A673 (cell line): Measurements from ENCODE around the gene ABI2. TPM values are rescaled to one million over a fixed set of nuclear protein-coding genes. Genes with fewer than 3 reads are reported as not detected.

Source experiments
- BruUV-seq: library from RNA; stranded (reverse); fragments of 400-500 nt; replicated peaks from 2 replicates; lab custom pipeline; 2021; lab: Mats Ljungman, UMichigan
- CTCF ChIA-PET: fragments of 300-600 bp; sonication (Branson Sonifier 250); formaldehyde crosslinking; loops from one replicate; lab custom pipeline; 2022; ENCODE audit warnings: antibody characterized with exemption; lab: Charles Lee
- POLR2A ChIA-PET: fragments of 300-600 bp; sonication (Branson Sonifier 250); formaldehyde crosslinking; loops from one replicate; lab custom pipeline; 2022; ENCODE audit warnings: antibody characterized with exemption; ENCODE audit not compliant: low non-redundant PET; lab: Charles Lee
- DNase-seq: peaks from one replicate; pipeline ENCODE4 v3.0.0-alpha.2; 2015; ENCODE audit warnings: low spot score
- H3K27ac ChIP-seq: fragments of 200-600 bp; sonication (generic); 2 replicates; pipeline ENCODE4 v1.5.1; 2016; ENCODE audit warnings: mixed run types, low read depth, mild to moderate bottlenecking, mixed read lengths, antibody characterized with exemption, low read length; ENCODE audit not compliant: poor library complexity, severe bottlenecking
- H3K27me3 ChIP-seq: fragments of 200-600 bp; sonication (generic); replicated peaks from 2 replicates; pipeline ENCODE4 v1.6.1; 2017; ENCODE audit warnings: mixed run types, low read depth, mild to moderate bottlenecking, mixed read lengths, antibody characterized with exemption, low read length; ENCODE audit not compliant: insufficient read depth, poor library complexity
- H3K36me3 ChIP-seq: fragments of 200-600 bp; sonication (generic); 2 replicates; pipeline ENCODE4 v1.6.1; 2016; ENCODE audit warnings: mixed run types, mild to moderate bottlenecking, mixed read lengths, antibody characterized with exemption, low read length; ENCODE audit not compliant: insufficient read depth, poor library complexity, severe bottlenecking
- H3K4me1 ChIP-seq: fragments of 200-600 bp; sonication (generic); 2 replicates; pipeline ENCODE4 v1.6.1; 2017; ENCODE audit warnings: mixed run types, mild to moderate bottlenecking, mixed read lengths, antibody characterized with exemption, low read length; ENCODE audit not compliant: insufficient read depth, poor library complexity, severe bottlenecking
- H3K4me3 ChIP-seq: fragments of 200-600 bp; sonication (generic); 2 replicates; pipeline ENCODE4 v1.5.1; 2016; ENCODE audit warnings: low read depth, mixed run types, mild to moderate bottlenecking, mixed read lengths, low read length; ENCODE audit not compliant: poor library complexity, severe bottlenecking
- H3K9me3 ChIP-seq: fragments of 200-600 bp; sonication (generic); 2 replicates; pipeline ENCODE4 v1.6.1; 2016; ENCODE audit warnings: mixed run types, low read depth, mild to moderate bottlenecking, mixed read lengths, antibody characterized with exemption, low read length; ENCODE audit not compliant: poor library complexity, severe bottlenecking
- EZH2 ChIP-seq: fragments of 200-600 bp; sonication (generic); IDR thresholded peaks from 2 replicates; pipeline ENCODE4 v1.6.1; 2017; ENCODE audit warnings: borderline replicate concordance, low read depth, mild to moderate bottlenecking, mixed read lengths, antibody characterized with exemption, low read length; ENCODE audit not compliant: poor library complexity, severe bottlenecking
- intact Hi-C: fragments of 100-400 bp; cut with micrococcal nuclease; formaldehyde crosslinking; loops from one replicate; pipeline ENCODE4 v1.10.0; 2022; ENCODE audit not compliant: unreplicated experiment
- total RNA-seq: library from RNA; stranded (reverse); gene quantifications from 2 replicates; pipeline ENCODE4 v1.2.3, GENCODE V29; 2021
- TF ChIP-seq, protein P1 (sequence below): fragments of 300-800, 200-600 bp; sonication (generic); conservative IDR thresholded peaks from 2 replicates; pipeline ENCODE4 v1.5.1; 2017; ENCODE audit warnings: low read depth, mild to moderate bottlenecking, antibody characterized with exemption, low read length, moderate library complexity, mixed read lengths

ABI2 gene
- total RNA-seq, 1 experiment from 2014 or later, result 134 TPM

- peaks cover 11% of the 10 kb centered on the region for H3K36me3 ChIP-seq
These were observed 103.4 kb downstream of the ABI2 start for GRCh38 chr2:203431391-203432185.

GRCh38 chr2:203432811-203433210, 104.6 kb downstream of the ABI2 start:
- POLR2A ChIA-PET, result no interaction called here
- CTCF ChIA-PET, result no interaction called here
- H3K27ac ChIP-seq, result no peak overlapping the region
- H3K4me1 ChIP-seq, result no peaks in the 10 kb centered on the region
- no peaks in the 10 kb centered on the region for H3K9me3 ChIP-seq
- no peak for DNase-seq
- peaks cover 9% of the 10 kb centered on the region for H3K36me3 ChIP-seq
- H3K27me3 ChIP-seq, result no peaks in the 10 kb centered on the region
- intact Hi-C loops, result no loop called here
- TF ChIP-seq, protein P1, sequence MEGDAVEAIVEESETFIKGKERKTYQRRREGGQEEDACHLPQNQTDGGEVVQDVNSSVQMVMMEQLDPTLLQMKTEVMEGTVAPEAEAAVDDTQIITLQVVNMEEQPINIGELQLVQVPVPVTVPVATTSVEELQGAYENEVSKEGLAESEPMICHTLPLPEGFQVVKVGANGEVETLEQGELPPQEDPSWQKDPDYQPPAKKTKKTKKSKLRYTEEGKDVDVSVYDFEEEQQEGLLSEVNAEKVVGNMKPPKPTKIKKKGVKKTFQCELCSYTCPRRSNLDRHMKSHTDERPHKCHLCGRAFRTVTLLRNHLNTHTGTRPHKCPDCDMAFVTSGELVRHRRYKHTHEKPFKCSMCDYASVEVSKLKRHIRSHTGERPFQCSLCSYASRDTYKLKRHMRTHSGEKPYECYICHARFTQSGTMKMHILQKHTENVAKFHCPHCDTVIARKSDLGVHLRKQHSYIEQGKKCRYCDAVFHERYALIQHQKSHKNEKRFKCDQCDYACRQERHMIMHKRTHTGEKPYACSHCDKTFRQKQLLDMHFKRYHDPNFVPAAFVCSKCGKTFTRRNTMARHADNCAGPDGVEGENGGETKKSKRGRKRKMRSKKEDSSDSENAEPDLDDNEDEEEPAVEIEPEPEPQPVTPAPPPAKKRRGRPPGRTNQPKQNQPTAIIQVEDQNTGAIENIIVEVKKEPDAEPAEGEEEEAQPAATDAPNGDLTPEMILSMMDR, result no peak
- TF ChIP-seq EZH2, result no peak
- H3K4me3 ChIP-seq, result no peak overlapping the region
- no TSS peak for BruUV-seq

More at GRCh38 chr2:203431391-203432185, 103.4 kb downstream of the ABI2 start:
- no peak for TF ChIP-seq EZH2
- intact Hi-C loops, result no loop called here
- no peak for DNase-seq
- no peaks in the 10 kb centered on the region for H3K9me3 ChIP-seq
- no peak overlapping the region for H3K4me3 ChIP-seq
- POLR2A ChIA-PET, result no interaction called here
- H3K27me3 ChIP-seq, result no peaks in the 10 kb centered on the region
- no TSS peak for BruUV-seq
- peaks cover 5% of the 10 kb centered on the region for H3K4me1 ChIP-seq
- no peak overlapping the region for H3K27ac ChIP-seq
- CTCF ChIA-PET, result no interaction called here

DNA sequence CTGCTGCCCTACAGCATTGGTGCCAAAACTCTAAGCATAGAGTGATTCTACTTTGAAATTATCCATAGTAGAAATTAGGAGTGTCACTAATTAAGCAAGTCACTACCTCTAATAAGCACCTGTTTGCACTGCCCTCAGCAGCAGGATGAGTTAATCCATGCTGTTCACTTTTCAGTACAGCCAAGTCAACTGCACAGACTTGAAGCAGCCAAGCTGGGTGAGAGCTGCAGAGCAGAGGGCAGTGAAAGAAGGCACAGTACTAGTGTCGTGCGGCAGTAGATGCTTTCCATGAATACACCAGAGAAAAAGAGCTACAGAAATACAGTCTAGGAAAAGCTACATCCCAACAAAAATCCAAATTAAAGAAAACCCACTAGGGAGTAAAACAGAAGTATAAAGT, 108.3 kb downstream of the ABI2 start:
- H3K9me3 ChIP-seq, result no peaks in the 10 kb centered on the region
- no peak for TF ChIP-seq EZH2
- TF ChIP-seq, protein P1, result no peak
- intact Hi-C loops, result no loop called here

More for the DNA sequence above, 108.3 kb downstream of the ABI2 start:
- Histone ChIP-seq H3K4me1 (no peaks in the 10 kb centered on the region), H3K4me3 (no peak overlapping the region), H3K36me3 (peaks cover 15% of the 10 kb centered on the region), H3K27ac (peak overlapping the region; percentile 6), H3K27me3 (no peaks in the 10 kb centered on the region)
- ChIA-PET CTCF (no interaction called here), POLR2A (no interaction called here)
- no TSS peak for BruUV-seq
- DNase-seq, result no peak
